HG03025 (cell line): ENCODE results near the gene TMEM128.

Experiments
- ATAC-seq: cut with Tn5 transposase; IDR thresholded peaks from one replicate; pipeline ENCODE4 v1.9.1; 2021; ENCODE audit warnings: mild to moderate bottlenecking, moderate library complexity; ENCODE audit not compliant: unreplicated experiment, low FRiP score

Gene TMEM128, protein sequence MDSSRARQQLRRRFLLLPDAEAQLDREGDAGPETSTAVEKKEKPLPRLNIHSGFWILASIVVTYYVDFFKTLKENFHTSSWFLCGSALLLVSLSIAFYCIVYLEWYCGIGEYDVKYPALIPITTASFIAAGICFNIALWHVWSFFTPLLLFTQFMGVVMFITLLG

GRCh38 chr4:4248029-4248884 is at the start of gene TMEM128:
TSS of gene TMEM128 (minus strand) at chr4:4248223. CDS start at chr4:4248202, 21 bp downstream.
- peak; percentile 96 for ATAC-seq

DNA sequence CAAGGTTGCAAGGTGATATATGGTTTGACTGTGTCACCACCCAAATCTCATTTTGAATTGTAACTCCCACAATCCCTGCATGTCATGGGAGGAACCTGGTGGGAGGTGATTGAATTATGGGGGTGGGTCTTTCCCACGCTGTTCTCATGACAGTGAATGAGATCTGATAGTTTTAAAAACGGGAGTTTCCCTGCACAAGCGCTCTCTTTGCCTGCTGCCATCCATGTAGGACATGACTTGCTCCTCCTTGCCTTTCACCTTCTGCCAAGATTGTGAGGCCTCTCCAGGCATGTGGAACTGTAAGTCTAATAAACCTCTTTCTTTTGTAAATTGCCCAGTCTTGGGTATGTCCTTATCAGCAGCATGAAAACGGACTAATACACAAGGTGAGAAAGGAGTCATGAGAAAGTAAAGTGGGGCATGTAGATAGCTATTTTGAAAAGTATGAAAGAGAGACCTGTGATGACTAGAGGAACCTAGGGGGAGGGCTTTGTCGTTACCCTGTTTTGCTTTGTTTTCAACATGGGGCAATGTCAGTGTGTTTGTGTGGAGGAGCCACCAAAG is 48.3 kb upstream of the TMEM128 start:
- ATAC-seq: no peak

- ATAC-seq: no peak
Measured at GRCh38 chr4:4293279-4293678, 45.3 kb upstream of the TMEM128 start.

- ATAC-seq: peak; percentile 83
Measured at GRCh38 chr4:4289941-4290850, 42.2 kb upstream of the TMEM128 start, which contains the start of the genes LYAR and ZBTB49. TSS of gene LYAR (minus strand) at chr4:4290154. CDS start at chr4:4283742, 6,412 bp downstream. TSS of gene ZBTB49 (plus strand) at chr4:4290251. CDS start at chr4:4299946, 9,695 bp downstream.

GRCh38 chr4:4289597-4289940 is 41.5 kb upstream of the TMEM128 start:
- peak; percentile 18 for ATAC-seq

DNA sequence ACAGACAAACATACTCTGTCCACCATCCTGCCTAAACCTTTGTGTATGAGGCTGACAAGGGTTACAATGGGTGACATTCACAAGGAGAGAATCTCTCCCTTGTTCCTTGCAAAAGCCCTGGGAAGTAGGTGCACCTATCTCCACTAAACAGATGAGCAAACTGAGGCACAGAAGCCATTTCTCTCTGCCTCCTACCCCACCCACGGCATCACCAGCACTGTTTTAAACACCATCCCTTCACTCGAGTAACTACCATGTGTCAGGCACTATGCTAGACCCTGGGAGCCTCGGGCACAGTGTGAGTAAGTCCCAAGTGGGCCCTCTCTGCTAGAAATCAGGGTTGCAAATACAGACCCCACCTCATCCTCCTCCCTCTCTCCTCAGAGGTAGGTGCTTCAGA is 41.0 kb upstream of the TMEM128 start:
- no peak for ATAC-seq

GRCh38 chr4:4288098-4288497 is 40.1 kb upstream of the TMEM128 start:
- ATAC-seq: no peak

DNA sequence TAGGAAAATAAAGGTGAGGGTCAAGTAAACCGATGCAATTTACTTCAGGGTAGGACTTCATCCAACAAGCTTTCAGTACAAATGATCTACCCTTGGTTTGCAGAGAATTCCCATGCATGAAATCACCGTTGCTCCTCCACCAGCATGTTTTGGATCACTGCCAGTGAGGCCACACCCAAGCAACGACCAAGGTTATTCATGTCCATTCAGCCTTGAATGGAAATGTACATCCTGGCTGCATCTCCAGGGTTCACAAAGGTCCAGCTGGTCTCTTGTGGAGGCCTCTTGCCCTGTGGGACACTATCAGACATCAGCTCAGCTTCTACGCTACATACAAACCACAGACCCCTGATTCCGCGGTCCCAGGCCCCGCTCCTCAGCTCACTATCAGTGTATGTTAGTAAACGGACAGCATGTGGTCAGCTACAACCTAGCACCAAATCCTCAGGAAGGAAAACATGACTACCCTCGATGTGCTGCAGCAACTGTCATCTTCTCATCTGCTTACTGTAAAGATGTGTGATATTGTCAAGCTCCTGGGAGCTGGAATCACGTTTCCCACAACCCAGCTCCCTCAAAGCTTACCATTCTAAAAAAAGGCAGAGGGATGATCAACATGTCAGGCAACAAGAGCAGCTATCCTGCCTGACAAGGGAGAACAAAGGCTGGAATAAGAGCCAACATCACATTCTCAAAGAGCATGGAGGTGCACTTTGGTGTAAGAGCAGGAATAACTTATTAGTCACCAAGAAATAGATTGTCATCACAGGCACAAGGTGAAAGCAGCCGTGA is 37.0 kb upstream of the TMEM128 start:
- no peak for ATAC-seq

DNA sequence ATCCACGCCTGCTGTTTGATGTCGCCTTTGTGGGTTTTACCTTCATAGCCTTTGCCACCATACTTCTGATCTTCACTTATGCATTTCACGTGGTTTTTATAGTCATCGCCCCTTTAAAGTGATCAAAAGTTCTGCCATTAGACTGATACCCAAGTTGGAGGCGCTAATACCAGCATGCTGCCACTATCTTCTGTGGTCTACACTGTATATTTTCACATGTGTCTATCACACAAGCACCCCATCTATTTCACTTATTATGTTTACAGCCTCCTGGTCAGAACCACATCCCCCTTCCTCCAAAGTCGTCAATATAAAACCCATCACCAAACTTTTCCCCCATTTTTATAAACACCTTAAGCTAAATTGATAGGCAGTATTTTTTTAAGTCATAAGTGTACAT is 33.8 kb upstream of the TMEM128 start:
- no peak for ATAC-seq

DNA sequence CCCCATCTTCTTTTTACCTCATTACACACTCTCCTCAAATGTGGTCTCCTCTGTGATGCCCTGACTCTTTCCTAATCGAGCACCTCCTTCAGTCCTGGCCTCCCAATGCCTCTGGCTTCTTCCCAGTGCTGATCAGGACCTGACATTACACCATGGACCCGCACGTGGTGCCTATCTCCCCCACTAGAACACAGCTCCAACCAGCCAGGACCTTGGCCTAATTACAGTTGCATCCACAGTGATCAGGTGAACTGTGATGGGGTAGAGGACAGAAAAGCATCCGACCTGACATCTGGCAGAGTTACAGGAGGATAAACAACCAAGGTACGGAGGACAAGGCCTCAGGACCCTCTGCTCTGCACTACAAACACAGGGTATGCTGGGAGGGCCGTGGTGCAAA is 29.5 kb upstream of the TMEM128 start:
- ATAC-seq: no peak

DNA sequence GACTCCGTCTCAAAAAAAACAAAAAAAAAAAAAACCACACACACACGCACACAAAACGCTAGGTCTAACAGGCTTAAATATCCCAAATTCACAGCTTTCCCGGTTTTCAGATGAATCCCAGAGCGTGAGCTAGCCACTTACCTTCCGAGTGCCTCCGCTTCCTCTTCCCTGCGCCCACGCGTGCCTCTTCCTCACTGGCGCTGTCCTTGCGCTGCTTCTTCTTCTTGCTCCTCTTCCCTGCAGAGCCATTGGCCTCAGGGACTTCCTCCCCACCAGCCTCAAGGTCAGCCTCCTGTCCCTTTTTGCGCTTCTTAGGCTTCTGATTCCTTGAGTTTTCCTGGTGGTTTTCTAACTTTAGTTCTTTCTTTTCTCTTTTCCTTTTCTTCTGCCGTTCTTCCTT is 26.2 kb upstream of the TMEM128 start:
- ATAC-seq: no peak

- ATAC-seq: no peak
Measured at GRCh38 chr4:4271912-4272311, 23.9 kb upstream of the TMEM128 start.

DNA sequence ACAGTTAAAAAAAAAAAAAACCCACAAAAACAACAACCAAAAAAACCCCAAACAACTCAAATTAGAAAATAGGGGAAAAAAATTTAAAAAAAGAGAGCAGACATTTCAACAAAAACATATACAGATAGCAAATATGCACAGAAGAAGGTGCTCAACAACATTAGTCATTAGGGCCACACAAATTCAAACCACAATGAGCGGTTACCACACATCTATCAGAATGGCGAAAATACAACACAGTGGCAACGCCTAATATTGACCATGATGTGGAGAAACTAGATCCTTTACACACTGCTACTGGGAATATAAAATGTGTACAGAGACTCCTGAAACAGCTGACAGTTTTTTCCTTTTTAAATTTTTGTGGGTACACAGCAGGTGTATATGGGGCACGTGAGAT is 22.5 kb upstream of the TMEM128 start:
- no peak for ATAC-seq

DNA sequence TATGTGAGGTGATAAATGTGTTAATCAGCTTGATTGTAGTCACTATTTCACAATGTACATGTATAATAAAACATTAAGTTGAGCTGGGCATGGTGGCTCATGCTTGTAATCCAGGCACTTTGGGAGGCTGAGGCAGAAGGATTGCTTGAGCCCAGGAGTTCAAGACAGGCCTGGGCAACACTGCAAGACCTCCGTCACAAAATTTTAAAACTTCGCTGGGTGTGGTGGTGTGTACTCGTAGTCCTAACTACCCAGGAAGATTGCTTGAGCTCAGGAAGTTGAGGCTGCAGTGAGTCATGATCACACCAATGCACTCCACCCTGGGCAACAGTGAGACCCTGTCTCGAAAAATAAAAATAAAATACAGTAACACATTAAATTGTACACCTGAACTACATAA is 21.8 kb upstream of the TMEM128 start:
- no peak for ATAC-seq

DNA sequence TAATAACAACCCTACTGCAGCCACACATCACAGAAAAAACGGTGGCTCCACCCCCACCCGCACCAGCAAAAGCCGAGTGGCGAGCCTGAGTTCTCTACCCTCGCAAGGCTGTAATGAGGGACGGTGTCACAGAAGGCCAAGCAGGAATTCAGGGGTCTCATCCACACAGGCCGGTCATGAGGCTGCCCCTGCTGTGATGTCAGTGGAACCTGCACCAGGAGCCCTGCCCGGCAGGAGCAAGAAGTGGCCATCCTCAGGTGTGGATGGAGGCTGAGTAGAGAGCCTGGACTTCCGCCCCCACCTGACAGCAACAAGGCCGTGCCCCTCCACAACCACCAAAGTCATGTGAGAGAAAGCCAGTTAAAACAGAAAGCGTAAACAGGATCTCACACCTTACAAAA is 21.3 kb upstream of the TMEM128 start:
- no peak for ATAC-seq

DNA sequence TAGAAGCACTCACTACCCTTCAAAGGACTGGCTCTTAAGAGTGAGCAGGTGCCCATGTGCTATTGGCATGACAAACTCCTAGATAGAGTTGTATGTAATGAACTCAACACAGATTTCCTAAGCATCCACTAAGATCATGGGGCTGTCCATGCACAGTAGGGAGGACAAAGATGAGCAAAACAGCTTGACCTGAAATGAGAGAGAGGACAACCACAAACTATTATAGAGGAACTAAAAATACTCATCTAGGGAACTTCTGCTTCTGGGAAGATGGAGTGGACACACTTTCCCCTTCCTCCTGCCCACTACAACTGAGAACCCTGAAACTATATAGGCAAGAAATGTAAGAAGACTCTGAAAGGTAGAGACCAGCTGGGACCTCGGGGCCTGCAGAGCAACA is 20.8 kb upstream of the TMEM128 start:
- ATAC-seq: no peak

GRCh38 chr4:4267981-4268380 is 20.0 kb upstream of the TMEM128 start:
- ATAC-seq: no peak

DNA sequence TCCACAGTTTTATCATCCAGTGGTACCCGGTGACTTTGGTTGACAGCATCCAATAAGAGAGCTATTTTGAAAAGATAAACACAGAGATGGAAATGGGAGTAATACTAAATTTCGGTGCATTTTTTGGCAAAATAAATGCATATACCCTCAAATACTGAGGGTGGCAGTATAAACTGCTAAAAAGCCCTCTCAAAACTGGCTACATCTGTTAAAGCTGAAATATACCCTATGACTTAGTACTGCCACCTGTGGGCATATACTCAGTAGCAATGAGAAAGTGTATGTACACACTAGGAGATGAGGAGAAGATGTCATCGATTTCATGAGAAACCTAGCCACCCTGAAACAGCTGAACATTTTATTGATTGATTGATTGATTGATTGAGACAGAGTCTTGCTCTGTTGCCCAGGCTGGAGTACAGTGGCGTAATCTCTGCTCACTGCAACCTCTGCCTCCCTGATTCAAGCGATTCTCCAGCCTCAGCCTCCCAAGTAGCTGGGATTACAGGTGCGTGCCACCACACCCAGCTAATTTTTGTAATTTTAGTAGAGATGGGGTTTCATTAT is 12.2 kb upstream of the TMEM128 start:
- no peak for ATAC-seq

DNA sequence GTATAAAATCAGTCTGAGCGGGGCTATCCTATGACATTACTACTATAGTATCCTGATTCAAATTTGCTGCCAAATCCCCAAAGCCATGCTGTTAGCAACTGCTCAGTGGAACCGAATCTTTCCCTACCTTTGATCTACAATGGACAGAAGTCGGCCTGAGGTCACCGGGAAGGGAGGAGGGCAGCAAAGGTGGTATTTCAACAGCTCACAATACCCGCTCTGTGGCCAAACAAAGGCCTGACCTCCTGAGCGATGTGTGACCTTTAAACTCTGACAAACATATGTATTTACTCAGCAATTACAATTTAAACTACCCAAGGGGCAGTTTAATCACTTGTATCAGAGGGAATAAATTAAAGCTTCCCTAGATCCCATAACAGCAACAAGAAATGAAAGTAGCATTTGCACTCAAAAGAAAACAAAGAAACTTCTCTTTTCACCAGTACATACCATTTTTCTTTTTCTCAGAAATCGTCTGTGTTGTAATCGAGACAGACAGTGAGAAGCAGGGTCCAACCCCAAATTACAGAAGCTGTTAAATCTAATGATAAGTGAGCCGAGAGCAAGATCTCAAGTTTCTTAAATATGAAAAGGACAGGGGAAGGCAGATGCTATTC is 11.6 kb upstream of the TMEM128 start:
- no peak for ATAC-seq
